Measurements from ENCODE around the gene CHST15. TPM values are rescaled to one million over a fixed set of nuclear protein-coding genes. Genes with fewer than 3 reads are reported as not detected.

Gene CHST15
- total RNA-seq, 4 donors from 2014 or later, result 35.7 to 69.5 (median 51.1) TPM

DNA sequence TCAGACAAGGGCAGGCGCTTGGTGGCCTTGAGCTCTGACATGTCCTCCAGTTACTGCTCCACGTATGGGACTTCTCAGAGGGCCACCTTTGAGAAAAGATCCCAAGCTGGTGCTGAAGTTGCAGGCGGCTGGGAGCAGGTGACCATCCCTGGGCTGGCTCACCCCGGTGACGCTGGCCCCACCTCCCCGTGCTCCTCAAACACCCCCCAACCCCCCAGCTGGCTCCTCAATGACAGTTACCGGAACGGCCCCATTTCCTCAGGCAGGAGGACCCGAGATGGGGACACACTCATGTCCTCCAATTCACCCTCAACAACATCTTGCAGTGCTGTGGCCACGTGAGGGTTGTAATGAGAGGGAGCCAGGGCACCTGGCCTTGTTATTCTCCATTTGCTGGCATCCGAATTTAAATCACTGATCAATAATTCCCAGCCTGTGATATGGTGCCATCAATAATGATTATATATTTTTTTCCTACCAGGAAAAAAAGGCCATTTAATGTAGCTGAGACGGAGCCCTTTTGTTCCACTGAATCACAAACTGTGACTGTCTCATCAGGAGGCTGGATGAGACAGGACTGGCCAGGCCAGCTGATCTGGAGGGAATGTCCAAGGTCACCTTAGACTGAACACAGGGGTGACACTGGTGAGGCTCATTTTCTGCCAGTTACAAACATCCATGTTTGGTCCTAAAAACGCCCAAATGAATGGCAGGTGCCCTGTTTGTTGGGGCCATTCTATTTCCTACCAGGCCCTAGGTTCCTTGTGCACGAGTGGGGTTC is 64.5 kb downstream of the CHST15 start:
- ATAC-seq (ENCODE audit: low FRiP score), result no peak
- TF ChIP-seq CTCF (IDR thresholded peaks at IDR 0.05), result no peak
- no peak for DNase-seq (ENCODE audit: low spot score)

GRCh38 chr10:124027651-124028050 is 65.7 kb downstream of the CHST15 start:
- DNase-seq (ENCODE audit: low spot score) (no peak), ATAC-seq (ENCODE audit: low FRiP score) (no peak)
- no peak for TF ChIP-seq CTCF (IDR thresholded peaks at IDR 0.05)

GRCh38 chr10:124027031-124027611 is 66.3 kb downstream of the CHST15 start:
- no peak for TF ChIP-seq CTCF (IDR thresholded peaks at IDR 0.05)
- DNase-seq (ENCODE audit: low spot score) (no peak), ATAC-seq (ENCODE audit: low FRiP score) (no peak)

DNA sequence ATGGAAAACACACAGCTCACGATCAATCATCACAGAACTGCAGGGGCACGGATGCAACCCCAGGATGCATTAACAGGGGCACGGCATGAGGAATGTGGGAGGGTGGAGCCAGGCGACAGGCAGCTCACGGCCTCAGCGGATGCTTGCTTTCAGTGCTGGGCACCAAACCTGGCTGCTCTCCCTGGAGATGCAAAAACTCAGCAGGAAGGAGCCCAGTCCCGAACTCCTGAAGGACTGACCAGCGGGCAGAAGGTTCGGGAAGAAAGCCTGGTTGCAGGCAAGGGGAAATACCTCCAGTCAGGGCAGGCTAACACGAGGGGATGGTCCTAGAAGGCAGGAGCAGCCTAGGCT is 66.8 kb downstream of the CHST15 start:
- TF ChIP-seq CTCF (IDR thresholded peaks at IDR 0.05), result no peak
- DNase-seq (ENCODE audit: low spot score), result no peak
- ATAC-seq (ENCODE audit: low FRiP score), result no peak

- DNase-seq (ENCODE audit: low spot score) (no peak), ATAC-seq (ENCODE audit: low FRiP score) (no peak)
Measured at GRCh38 chr10:124025660-124026588, 67.5 kb downstream of the CHST15 start.

GRCh38 chr10:124025152-124025551 is 68.2 kb downstream of the CHST15 start:
- TF ChIP-seq CTCF (IDR thresholded peaks at IDR 0.05), result no peak
- no peak for DNase-seq (ENCODE audit: low spot score)
- ATAC-seq (ENCODE audit: low FRiP score), result no peak

More at GRCh38 chr10:124025660-124026588, 67.5 kb downstream of the CHST15 start:
- no peak for TF ChIP-seq CTCF (IDR thresholded peaks at IDR 0.05)
